ENCODE measurements around the gene SPATA46.

The SPATA46 gene

DNA sequence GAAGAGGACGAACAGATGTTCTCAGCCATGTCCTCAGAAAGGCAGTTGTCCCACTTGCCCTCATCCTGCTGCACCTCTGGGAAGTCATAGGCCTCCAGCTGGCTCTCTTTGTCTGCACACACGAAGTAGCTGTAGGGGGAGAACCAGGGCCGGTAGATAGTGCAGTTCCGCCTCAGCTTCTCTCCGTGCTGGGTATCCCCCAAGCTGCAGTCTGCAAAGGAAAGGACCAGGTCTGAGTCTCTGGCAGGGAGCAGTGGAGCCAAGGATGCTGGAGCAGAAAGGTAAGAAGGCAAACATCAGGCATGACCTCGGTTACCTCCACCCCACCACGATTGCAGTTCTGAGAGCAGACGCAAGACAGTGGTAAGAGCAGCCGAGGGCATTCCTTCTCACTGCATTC lies 2.2 kb downstream of the SPATA46 start:
- no peak for DNase-seq (ENCODE audit: low read depth)
- TF ChIP-seq, protein P1, sequence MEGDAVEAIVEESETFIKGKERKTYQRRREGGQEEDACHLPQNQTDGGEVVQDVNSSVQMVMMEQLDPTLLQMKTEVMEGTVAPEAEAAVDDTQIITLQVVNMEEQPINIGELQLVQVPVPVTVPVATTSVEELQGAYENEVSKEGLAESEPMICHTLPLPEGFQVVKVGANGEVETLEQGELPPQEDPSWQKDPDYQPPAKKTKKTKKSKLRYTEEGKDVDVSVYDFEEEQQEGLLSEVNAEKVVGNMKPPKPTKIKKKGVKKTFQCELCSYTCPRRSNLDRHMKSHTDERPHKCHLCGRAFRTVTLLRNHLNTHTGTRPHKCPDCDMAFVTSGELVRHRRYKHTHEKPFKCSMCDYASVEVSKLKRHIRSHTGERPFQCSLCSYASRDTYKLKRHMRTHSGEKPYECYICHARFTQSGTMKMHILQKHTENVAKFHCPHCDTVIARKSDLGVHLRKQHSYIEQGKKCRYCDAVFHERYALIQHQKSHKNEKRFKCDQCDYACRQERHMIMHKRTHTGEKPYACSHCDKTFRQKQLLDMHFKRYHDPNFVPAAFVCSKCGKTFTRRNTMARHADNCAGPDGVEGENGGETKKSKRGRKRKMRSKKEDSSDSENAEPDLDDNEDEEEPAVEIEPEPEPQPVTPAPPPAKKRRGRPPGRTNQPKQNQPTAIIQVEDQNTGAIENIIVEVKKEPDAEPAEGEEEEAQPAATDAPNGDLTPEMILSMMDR (conservative IDR thresholded peaks at IDR 0.05; ENCODE audit: control insufficient read depth, insufficient read depth, low read depth, low read length) = no peak
- H3K4me3 ChIP-seq (ENCODE audit: control insufficient read depth, low read depth, low read length) = no peak overlapping the region

DNA sequence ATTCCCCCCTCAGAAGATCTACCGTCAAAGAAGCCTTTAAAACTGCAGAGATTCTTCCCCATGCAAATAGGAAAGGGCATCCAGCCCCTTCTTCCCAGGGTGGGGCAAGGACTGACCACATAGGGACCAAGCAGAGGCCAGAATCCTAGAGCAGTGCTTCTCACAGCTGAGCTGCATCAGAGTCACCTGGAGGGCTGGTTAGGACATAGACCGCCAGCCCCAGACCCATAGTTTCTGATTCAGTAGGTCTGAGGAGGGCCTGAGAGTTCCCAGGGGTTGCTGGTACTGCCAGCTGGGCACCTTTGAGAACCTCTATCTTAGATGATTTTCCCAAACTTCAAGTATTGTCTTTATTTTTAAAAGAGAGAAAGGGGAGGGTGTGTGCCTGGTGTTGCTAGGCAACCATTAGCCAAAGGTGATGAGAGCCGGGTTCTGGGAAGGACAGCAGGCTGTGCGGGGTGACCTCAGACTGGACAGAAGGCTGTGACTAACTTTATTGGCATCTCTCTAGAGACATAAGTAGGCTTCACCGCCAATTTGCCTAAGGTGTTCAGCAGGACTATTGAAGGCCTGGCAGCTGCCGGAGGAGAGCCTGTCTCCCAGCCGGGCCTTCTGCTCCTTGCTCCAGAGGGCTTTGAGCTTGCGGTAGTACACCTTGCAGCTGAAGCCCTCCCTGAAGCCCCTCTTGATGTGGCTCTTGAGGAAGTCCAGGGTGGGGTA lies 3.0 kb downstream of the SPATA46 start:
- TF ChIP-seq, protein P1 (conservative IDR thresholded peaks at IDR 0.05; ENCODE audit: control insufficient read depth, insufficient read depth, low read depth, low read length) = no peak
- H3K4me3 ChIP-seq (ENCODE audit: control insufficient read depth, low read depth, low read length) = no peak overlapping the region
- DNase-seq (ENCODE audit: low read depth) = peak; percentile 67

DNA sequence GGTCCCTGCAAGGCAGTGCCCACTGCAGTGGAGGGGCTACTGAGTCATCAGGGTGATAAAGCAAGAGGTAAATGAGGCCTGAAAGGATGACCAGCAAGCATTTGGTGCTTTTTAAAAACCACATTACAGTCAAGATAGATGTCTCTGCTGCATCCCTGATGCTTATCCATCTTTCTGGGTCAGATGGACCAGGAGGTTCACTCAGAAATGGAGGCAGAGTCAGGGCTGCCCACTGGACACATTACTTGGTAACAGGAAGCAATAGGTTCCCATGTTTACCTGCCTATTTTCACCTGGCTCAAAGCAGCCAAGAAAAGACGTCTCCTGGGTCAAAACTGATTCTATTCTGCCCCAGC lies 3.6 kb downstream of the SPATA46 start:
- TF ChIP-seq, protein P1 (conservative IDR thresholded peaks at IDR 0.05; ENCODE audit: control insufficient read depth, insufficient read depth, low read depth, low read length) = no peak
- DNase-seq (ENCODE audit: low read depth) = no peak
- no peak overlapping the region for H3K4me3 ChIP-seq (ENCODE audit: control insufficient read depth, low read depth, low read length)

DNA sequence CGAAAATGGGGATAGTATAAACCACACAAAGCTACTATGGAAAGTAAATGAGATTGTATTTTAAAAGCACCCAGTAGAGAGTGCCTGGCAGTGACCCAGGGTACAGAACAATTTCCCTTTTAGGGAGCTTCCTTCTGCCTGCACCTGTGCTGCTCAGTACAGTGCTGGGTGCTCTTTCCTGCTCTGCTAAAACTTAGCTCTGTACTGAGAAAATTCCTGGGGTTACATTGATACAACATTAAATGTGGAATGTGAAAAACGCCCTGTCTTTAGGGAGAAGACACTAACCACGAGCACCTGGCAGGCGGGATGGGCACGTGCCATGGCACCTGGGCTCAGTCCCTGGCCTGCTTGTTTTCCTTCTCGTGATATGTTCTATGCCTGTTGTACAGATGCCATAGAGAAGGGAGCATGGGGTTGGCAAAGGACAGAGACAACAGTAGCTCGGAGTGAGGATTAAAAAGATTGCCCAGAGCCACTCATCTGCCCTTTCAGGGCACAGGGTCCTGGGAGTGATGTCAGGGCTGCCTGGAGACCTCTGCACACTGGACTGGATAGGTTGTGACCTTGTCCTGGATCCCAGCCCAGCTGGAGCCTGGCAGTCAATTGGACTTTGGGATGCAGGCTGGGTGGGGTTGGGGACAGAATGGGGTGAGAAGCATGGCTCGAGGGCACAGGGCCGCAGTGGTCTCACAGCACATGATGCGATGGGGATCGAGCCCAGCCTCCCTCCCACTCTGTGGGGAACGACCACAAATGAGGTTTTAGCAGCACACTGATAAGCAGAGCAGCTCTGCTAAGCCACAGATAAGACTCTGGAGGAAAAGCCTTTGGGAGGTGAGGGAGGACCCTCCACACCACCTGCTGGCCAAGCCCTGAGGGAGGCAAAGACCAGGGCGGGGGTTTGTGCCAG lies 4.2 kb downstream of the SPATA46 start:
- TF ChIP-seq, protein P1 (conservative IDR thresholded peaks at IDR 0.05; ENCODE audit: control insufficient read depth, insufficient read depth, low read depth, low read length) = no peak
- no peak overlapping the region for H3K4me3 ChIP-seq (ENCODE audit: control insufficient read depth, low read depth, low read length)
- no peak for DNase-seq (ENCODE audit: low read depth)

DNA sequence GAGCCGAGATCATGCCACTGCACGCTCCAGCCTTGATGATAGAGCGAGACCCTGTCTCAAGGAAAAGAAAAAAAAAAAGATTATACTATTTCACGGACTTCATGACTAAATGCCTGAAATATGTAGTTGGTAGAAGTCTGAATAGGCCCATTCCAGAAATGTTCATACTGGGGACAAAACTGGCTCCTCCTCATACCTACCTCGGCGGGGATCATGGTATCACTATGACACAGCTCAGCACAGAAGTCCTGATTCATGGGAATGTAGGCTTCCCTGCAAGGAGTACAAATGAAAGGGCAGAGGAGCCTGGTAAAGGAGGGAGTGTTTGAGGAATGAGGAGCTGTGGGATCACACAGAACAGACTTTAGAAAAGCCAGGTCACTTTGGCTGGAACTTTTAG lies 5.0 kb downstream of the SPATA46 start:
- no peak overlapping the region for H3K4me3 ChIP-seq (ENCODE audit: control insufficient read depth, low read depth, low read length)
- no peak for DNase-seq (ENCODE audit: low read depth)
- TF ChIP-seq, protein P1 (conservative IDR thresholded peaks at IDR 0.05; ENCODE audit: control insufficient read depth, insufficient read depth, low read depth, low read length) = no peak

DNA sequence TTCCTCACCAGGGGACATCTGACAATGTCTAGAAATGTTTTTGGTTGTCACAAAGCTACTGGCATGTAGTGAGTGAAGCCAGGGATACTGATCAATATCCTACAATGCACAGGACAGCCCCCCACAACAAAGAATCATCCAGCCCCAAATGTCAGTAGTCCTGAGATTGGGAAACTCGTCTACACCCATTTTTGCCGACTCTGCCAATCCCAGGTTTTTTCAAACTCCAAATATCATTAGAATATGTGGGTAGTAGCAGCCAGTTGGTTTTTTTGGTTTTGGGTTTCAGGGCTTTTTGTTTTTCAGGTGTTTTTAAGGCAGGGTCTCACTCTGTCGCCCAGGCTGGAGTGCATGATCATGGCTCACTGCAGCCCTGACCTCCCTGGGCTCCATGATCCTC lies 5.9 kb downstream of the SPATA46 start:
- no peak for DNase-seq (ENCODE audit: low read depth)
- H3K4me3 ChIP-seq (ENCODE audit: control insufficient read depth, low read depth, low read length) = no peak overlapping the region
- TF ChIP-seq, protein P1 (conservative IDR thresholded peaks at IDR 0.05; ENCODE audit: control insufficient read depth, insufficient read depth, low read depth, low read length) = no peak
